ENCODE data around the gene ZNF532.

ZNF532 gene

GRCh38 chr18:59033974-59034373 lies 169.3 kb downstream of the ZNF532 start:
- Histone ChIP-seq H3K36me3 (replicated peaks; ENCODE audit: low read depth, low read length) (no peaks in the 10 kb centered on the region), H3K27me3 (ENCODE audit: low read depth, low read length) (no peaks in the 10 kb centered on the region), H3K4me3 (ENCODE audit: low read length) (no peak overlapping the region), H4K20me1 (ENCODE audit: insufficient read depth, low read length) (no peaks in the 10 kb centered on the region), H3K79me2 (ENCODE audit: low read length) (no peaks in the 10 kb centered on the region), H2AFZ (ENCODE audit: low read depth, low read length) (no peak overlapping the region), H3K4me1 (ENCODE audit: low read length) (peaks cover 14% of the 10 kb centered on the region), H3K27ac (ENCODE audit: low read length) (no peak overlapping the region), H3K9me3 (ENCODE audit: insufficient read depth, low read length) (no peaks in the 10 kb centered on the region), H3K9ac (ENCODE audit: low read length) (no peak overlapping the region), H3K4me2 (ENCODE audit: low read length) (no peak overlapping the region)
- no peak for TF ChIP-seq EZH2phosphoT487 (IDR thresholded peaks at IDR 0.05; ENCODE audit: low read depth)
- no peak for TF ChIP-seq CTCF (IDR thresholded peaks at IDR 0.05; ENCODE audit: low read depth, low read length)

GRCh38 chr18:59035591-59035990 lies 170.9 kb downstream of the ZNF532 start:
- no peak overlapping the region for H3K4me3 ChIP-seq (ENCODE audit: low read length)
- H3K27me3 ChIP-seq (ENCODE audit: low read depth, low read length), result no peaks in the 10 kb centered on the region
- H3K36me3 ChIP-seq (replicated peaks; ENCODE audit: low read depth, low read length), result no peaks in the 10 kb centered on the region
- H4K20me1 ChIP-seq (ENCODE audit: insufficient read depth, low read length), result no peaks in the 10 kb centered on the region
- H3K4me1 ChIP-seq (ENCODE audit: low read length), result peaks cover 24% of the 10 kb centered on the region
- no peak overlapping the region for H2AFZ ChIP-seq (ENCODE audit: low read depth, low read length)
- no peak overlapping the region for H3K9ac ChIP-seq (ENCODE audit: low read length)
- no peak overlapping the region for H3K27ac ChIP-seq (ENCODE audit: low read length)
- H3K9me3 ChIP-seq (ENCODE audit: insufficient read depth, low read length), result no peaks in the 10 kb centered on the region
- H3K79me2 ChIP-seq (ENCODE audit: low read length), result no peaks in the 10 kb centered on the region
- no peak overlapping the region for H3K4me2 ChIP-seq (ENCODE audit: low read length)
- TF ChIP-seq CTCF (IDR thresholded peaks at IDR 0.05; ENCODE audit: low read depth, low read length) (no peak), EZH2phosphoT487 (IDR thresholded peaks at IDR 0.05; ENCODE audit: low read depth) (no peak)

Measured in OCI-LY3 (cell line).